Panc1 (cell line): ENCODE measurements around the gene NDUFV3.

Source experiments
- CTCF ChIP-seq: fragments of 450-650 bp; IDR thresholded peaks from 2 replicates; pipeline ENCODE4 v1.5.1; 2017; ENCODE audit warnings: mild to moderate bottlenecking
- POLR2AphosphoS5 ChIP-seq: IDR thresholded peaks from 2 replicates; pipeline ENCODE4 v1.6.1; 2012; ENCODE audit warnings: mild to moderate bottlenecking, low read depth, low read length, moderate library complexity
- SIN3A ChIP-seq: IDR thresholded peaks from 2 replicates; pipeline ENCODE4 v1.6.1; 2012; ENCODE audit warnings: low read depth, mild to moderate bottlenecking, low read length, moderate library complexity, borderline replicate concordance; ENCODE audit not compliant: insufficient read depth

DNA sequence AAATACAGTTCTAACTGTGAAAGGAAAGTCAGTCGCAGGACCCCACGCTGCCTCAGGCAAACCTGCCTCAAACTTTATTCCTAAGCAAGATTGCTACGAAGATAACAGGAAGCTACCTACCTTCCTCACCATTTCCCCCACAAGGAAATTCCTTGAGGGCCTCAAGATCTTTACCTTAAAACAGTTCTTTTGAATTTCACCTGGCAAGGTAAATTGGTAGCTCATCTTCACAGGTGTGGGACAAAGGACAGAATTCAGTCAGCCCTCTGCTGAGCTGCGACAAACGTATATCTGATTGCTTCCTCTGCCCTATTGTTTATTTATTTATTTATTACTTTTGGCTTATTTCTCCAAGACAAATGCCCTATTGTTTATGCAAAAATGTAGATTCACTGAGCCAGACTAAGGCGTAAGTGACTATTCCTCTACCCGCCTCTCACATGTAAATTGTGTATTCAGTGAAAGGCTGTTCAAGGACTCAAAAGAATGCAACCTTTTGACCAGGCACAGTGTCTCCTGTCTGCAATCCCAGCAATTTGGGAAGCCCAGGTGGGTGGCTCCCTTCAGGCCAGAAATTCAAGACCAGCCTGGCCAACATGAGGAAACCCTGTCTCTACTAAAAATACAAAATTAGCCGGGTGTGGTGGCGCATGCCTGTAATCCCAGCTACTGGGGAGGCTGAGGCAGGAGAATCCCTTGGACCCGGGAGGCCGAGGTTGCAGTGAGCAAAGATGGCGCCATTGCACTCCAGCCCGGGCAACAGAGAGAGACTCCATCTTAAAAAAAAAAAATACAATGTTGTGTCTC is 63.9 kb downstream of the NDUFV3 start:
- TF ChIP-seq POLR2AphosphoS5 (no peak), CTCF (no peak), SIN3A (no peak)
